HG02759 (cell line): Measurements from ENCODE around the gene ACSL1.
"Not testable (repeated sequence)": the region's sequence is repeated elsewhere in the genome, so short reads cannot be mapped to it uniquely, and the experiment has no call there.

Source experiments
- ATAC-seq: cut with Tn5 transposase; IDR thresholded peaks from one replicate; pipeline ENCODE4 v1.9.1; 2021; ENCODE audit warnings: mild to moderate bottlenecking, moderate library complexity; ENCODE audit not compliant: unreplicated experiment

Gene ACSL1

DNA sequence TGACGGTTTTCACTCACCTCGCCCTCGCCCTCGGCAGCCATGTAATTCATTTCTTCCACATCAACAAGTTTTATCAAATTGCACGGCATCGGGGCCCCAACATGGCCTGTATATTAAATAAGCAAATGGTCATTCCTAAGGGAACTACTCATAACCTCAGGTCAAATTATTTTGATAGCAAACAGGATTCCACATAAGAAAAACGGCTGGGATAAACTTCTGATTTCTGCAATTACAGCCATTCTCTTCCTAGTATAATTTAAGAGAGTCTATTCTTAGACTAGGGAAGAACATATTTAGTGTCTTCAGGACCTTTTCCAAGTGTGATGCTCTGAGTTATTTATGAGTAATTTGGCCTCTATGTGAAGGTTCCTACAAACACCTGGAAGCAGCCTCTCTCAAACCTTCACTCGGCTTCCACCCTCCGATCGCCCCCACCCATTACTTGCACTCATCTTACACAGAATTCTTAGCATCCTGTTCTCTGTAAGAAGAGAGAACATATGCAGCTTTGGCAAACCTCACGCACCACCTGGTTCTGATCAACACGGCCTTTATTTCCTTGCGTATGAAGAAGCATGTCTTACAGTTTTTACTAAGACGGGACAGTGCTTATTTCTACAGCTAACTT lies 62.5 kb downstream of the ACSL1 start:
- ATAC-seq, result no peak

DNA sequence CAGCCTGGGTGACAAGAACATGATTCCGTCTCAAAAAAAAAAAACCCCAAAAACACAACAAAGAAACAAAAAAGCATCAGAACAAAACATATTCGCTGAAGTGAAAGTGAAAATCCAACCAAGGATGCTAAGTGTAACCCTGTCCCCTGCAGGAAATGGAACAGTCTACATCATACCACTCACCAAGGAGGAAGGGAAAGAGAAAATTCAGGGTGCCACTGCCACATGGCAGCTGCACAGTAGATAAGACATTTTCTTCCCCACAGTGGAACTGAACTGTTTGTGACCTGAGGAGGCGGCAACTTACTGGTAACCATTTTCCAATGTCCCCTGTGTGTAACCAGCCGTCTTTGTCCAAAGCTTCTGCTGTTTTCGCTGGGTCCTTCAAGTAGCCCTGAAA lies 63.7 kb downstream of the ACSL1 start:
- peak; percentile 78 for ATAC-seq

DNA sequence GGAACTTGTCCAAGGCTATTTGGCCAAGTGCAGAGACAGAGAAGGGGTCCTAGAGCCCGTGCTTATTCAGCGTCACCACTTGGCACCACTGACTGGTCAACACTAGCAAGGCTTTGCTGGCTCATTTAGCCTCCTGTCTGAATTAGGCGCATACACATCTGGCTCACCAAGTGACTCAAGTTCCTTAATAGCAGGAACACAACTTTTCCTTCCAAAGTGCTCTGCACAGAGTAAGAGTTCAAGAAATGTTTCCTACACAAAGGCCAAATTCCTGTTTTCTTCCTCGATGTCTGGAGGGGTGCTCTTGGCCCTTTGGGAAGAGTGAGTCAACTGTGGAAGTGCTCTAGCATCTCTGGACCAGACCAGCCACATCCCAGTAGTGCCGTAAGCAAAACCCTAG lies 65.1 kb downstream of the ACSL1 start:
- no peak for ATAC-seq

DNA sequence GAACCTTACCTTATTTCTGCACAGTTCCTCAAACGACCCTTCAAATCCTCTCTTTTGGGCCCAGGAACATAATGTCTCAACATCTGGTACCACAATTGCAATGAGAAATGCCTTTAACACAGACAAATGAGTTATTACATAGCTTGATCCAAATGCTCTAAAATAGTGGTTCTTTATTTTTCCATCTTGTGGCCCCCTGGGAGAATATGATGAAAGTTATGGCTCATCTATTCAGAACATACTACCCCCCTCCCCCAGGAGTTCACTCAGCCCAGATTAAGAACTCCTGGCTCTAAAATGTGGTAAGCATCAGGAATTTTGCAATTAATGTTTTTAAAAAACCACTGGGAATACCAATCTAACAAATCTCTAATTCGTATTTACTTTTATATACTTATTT lies 68.0 kb downstream of the ACSL1 start:
- no peak for ATAC-seq

DNA sequence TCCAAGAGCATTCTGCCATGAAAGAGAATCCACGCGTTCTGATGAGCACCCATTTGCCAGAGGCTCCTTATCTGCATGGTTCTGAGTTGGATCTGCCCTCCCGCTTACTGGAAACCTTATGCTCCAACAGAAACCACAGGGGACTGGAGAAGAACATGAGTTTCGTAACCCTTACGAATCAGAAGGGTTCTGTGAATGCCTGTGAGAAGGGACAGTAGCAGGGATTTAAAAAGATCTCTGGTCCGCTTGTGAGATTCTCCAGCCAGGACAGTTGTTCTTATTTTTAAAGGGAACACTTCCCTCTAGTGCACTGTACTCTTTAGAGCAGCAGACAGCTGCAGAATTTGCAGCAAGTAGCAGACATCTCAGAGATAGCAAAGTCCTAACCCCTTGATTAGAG lies 69.4 kb downstream of the ACSL1 start:
- ATAC-seq, result no peak

DNA sequence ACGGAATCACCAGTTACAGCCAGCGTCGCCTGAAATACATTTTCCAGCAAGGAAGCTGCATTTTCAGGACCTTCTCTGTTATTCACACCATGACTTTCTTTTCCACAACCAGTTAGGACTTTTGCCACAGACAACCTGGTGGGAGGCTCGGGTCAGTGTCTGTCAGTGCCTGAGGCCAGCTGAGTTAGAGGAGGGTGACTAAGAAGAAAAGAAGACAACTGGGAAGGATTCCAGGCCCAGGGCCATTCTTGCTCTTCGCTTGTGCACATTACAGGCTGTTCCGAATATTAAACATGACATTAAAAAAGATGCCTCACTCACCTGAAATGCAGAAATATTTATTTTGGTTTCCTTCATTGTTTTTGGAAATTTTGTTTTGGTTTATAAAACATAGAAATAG lies 70.5 kb downstream of the ACSL1 start:
- ATAC-seq, result no peak

DNA sequence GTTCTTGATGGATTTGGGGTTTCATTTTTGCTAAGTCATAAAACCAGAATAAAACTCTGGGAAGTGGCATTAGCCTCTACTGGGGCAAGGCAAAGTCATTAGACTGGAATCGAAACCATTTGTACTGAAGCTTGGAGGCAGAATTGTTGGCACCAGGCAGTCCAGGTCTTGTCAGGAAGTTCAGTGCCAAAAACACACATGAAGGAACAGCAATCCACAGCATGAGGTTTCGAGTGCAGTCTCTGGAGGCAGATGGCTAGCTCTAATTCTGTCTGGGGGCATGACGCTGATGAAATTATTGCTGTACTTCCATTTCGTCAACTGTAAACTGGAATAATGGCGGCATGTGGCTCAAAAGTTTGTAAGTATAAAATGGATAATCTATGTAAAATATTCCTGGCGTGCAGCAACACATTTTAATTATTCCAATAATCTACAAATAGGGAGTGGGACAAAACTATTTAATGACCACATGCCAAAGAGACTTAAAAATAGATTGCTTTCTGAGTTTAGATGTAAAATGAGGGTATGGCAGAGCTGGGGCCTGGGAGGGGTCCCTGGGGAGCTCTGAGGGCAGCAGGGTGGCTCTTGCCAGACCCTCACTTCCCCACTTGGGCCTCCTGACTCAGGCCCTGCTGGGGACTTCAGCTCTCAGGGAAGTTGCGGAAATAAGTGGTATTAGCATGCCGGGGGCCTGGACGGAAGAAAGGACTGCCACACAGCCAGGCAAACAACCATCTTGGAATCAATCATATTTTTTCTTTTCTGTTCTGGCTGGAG lies 73.1 kb downstream of the ACSL1 start:
- ATAC-seq, result no peak

DNA sequence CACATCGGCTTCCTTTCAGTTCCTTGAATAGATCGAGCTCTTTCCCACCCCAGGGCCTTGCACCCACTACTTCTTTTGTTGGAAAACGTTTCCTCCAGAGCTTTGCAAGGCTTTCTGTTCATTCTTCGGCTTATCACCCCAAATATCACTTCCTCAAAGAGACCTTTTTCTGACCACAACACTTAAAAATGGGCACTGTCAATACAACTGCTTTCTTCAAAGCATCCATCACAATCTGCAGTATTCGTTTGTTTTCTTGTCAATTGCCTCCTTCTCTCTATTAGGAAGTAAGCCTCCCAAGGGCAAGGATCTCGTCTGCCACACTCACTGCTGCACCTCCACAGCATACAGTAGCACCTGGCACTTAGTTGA lies 74.2 kb downstream of the ACSL1 start:
- ATAC-seq, result no peak

DNA sequence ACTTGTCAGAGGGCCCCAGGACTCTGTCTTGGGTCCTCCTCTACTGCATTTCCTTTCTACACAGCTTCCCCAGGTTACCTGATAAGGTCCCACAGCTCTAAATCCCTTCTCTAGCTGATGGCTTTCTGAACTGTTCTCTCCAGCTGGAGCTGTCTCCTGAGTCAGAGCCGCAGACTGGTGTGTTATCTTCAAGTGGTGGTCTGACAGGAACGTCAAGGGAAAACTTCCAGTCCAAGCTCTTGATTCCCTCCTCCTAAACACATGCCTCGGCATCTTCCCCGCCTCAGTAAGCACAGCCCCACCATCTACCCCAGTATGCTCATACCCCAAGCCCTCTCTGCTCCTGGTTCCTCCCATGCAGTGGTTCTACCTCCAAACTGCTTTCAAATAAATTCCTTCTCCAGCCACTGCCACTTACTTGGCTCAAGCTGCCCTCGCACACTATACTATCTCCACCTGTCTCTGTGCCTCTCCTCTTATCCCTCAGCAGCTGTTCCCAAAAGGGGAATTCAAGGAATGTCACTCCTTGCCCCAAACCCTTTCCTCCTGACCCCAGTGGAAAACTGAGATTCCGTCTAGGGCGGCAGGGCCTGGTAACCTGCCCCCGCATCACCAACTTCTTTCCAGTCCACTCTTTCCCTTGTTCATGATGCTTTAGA lies 74.7 kb downstream of the ACSL1 start:
- no peak for ATAC-seq

DNA sequence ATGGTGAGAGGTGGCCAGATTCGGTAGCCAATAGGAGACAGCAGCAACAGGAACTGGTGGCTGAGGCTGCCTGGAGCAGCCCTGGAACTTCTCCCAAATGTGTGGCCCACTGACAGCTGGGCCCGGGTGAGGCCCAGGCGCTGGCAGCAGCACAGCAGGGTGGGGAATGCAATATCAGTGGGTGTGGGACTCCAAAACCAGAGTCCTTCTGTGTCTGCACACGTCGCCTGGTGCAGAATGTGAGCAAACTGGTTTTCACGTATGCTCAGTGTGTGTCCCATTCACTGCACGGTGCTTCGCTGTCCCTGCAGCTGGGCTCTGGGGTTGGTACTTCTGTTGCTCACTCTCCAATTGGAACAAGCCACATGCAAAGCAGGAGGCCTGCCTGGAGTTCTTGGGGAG lies 77.5 kb downstream of the ACSL1 start:
- no peak for ATAC-seq

DNA sequence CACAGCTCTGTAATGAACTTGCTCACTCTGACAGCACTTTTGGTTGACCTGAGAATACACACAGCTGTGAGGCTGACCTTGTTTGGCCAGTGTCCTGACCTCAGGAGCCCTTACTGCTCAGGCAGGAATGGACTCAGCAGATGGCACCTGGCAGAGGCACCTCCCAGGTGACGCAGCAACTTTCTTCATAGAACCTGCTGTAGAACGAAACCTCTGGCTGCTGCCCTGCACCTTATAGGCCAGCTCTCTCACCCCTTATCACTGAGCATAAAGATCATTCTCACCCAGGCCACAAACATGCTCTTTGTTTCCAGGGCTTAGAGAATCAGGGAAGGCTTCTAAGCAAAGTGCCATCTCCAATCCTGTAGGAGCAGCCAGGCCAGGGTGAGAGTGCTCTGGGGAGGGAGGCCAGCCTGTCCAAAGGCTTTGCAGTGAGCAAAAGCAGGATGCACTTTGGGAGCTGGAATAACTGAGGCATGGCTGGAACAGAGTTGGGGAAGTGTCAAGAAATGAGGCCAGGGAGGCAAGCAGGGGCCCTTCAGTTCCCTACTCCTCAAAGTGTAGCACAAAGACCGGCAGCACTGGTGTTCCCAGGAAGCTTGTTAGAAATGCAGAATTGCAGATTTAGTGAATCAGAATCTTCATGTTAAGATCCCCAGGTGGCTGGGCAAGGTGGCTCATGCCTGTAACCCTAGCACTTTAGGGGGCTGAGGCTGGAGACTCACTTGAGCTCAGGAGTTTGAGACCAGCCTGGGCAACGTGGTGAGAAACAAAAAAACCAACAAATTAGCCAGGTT lies 78.5 kb downstream of the ACSL1 start:
- ATAC-seq, result no peak

DNA sequence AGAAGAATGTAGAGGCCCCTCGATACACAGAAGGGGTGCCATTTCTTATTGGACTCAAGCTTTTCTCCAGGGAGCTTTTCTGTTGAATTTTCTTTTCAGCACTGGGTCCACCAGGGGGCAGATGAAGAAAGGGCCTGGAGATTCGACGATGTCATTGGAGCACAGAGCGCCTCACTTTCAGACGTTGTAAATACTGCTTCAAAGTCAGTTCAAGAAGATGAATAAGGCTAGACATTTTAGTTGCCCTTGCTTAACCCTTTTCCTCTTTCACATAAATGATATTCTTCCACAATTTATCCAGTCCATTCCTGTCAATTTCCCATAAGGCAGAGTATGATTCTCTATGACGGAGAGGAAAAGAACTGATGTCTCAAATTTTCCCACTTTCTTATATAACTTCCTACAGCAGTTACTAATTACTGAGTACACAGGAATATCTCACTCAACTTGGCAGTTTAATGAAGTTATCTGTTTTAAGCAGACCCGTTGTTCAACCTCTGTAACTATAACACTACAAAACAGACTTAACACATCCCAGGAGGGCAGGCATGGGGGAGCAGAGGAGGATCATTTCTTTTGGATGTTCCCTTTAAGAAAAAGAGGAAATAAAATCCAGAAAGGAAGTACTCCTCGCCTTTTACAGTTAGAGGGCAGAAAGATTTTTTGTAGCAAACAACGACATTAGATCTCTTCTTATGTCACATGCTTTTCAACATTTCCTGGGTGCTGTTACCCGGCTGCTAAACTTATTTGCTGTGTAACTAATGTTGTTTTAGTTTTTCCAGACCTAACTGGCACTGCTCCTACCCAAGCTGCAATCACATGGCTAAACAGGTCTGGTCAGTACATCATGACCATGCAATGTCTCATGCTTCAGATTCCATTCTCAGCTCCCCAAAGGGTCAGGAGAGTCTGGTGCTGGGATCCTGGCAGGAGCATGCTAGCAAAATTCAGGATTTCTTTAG lies 79.7 kb downstream of the ACSL1 start:
- peak; percentile 77 for ATAC-seq

DNA sequence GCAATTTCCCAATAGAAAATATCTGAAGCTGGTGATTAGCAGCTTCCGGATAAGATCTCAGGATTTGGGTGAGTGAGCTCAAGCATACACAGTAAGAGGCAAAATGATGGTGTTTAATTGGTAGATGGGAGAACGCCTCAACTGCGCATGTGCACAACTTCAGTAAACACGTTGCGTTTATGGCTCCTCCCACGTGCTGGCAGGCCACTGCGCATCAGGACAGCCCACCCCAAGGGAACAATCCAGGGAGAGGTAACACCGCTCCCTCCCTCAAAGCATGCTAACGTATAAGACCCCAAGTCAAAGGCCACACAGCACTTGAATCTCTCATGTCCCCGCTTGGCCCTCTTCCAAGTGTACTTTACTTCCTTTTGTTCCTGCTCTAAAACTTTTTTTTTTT lies 81.5 kb downstream of the ACSL1 start:
- no peak for ATAC-seq

DNA sequence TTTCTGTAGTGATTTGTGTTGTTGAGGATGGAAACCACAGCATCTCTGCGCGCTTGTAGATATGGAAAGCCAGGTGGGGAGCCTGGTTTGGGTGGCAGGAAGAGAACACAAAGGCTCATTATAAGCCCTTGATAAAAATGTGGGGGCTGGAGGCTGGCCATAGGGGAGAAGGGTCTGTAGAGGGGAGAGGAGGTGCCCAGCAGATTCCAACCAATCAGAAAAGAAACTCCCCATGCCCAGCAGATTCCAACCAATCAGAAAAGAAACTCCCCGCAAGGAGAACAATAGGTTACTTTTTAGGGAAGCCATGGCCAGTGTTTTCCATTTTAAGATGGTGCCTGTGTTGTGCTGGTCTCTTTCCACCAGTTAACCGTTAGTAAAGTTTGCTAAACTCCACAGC lies 82.1 kb downstream of the ACSL1 start:
- no peak for ATAC-seq

DNA sequence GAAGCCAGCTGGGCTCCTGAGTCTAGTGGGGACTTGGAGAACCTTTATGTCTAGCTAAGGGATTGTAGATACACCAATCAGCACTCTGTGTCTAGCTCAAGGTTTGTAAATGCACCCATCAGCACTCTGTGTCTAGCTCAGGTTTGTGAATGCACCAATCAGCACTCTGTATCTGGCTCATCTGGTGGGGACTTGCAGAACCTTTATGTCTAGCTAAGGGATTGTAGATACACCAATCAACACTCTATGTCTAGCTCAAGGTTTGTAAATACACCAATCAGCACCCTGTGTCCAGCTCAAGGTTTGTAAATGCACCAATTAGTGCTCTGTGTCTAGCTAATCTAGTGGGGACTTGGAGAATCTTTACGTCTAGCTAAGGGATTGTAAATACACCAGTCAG lies 84.1 kb downstream of the ACSL1 start:
- ATAC-seq, result not testable (repeated sequence)

DNA sequence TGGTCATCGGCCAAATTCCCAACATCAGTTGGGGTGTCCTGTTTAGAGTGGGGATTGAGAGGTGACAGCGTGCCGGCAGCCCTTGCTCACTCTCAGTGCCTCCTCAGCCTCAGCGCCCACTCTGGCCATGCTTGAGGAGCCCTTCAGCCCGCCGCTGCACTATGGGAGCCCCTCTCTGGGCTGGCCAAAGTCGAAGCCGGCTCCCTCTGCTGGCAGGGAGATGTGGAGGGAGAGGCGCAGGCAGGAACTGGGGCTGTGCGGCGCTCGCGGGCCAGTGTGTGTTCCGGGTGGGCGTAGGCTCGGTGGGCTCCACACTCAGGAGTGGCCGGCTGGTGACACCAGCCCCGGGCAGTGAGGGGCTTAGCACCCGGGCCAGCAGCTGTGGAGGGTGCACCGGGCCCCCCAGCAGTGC lies 84.8 kb downstream of the ACSL1 start:
- no peak for ATAC-seq

DNA sequence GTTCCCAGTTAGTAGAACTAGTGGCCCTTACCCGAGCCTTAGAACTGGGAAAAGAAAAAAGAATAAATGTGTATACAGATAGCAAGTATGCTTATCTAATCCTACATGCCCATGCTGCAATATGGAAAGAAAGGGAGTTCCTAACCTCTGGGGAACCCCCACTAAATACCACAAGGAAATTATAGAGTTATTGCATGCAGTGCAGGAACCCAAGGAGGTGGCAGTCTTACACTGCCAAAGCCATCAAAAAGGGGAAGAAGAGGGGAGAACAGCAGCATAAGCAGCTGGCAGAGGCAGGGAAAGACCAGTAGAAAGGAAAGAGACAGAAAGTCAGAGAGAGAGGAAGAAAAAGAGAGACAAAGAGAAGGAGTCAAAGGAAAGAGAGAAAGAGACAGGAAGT lies 86.2 kb downstream of the ACSL1 start:
- not testable (repeated sequence) for ATAC-seq

DNA sequence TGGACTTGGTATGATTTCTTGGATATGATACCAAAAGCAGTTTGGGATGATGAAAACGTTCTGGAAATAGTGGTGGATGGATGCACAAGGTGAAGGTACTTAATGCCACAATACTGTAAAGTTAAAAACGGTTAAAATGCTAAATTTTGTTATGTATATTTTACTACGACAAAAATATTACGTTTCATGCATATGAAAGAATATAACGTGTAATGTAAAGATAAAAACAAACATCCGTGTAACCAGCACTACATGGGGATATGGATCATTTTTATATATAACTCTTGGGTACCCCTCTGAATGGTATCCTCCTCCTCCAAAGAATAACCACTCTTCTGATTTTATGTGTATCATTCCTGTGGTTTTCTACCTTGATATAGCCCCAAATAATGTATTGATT lies 91.0 kb downstream of the ACSL1 start:
- ATAC-seq, result no peak

DNA sequence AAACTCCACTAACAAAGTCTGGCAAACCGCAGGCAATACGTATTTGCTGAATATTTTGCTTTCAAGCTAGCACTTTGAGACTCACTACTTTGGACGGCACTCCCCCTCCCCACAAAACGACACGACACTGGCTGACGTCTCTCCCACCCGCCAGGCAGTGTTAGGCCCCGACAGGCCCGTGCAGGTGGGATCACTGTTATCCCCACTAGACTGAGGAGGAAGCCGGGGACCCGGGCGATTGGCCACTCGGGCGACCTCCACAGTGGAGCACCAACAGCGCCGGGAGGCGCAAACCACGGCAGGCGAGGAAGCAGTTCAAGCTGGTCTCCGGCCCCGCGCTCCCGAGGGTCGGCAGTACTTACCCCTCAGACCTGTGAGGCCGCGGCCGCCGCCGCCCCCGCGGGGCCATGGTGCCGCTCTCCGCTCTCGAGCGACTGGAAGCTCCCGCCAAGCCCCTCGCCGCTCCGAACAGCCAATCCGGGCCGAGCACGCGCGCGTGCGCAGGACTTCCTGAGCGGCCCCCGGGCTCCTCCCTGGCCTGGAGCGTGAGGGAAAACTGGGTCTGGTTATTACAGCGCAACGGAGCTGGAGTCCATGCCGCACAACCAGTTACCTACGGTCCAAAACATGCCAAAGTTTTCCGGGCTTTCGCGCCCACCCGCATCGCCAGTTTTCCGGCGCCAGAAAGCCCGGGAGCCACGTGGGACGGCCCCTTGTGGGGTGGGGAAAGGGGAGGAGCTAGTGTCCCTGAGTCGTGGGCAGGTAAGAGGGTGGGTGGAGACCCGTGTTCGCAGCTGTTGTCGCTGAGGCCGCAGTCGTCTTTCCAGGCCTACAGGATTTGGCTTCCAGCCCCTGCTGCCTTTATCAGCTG lies 91.9 kb downstream of the ACSL1 start, which contains the start of gene CENPU:
Gene CENPU, minus strand, starts transcription at position 443 of the 871 bp plus-strand sequence. Its CDS starts 34 bp downstream, at position 409.
- ATAC-seq, result peak; percentile 91
